GM19397 (cell line): ENCODE data around the gene REPIN1.
"Not testable (repeated sequence)": the region's sequence is repeated elsewhere in the genome, so short reads cannot be mapped to it uniquely, and the experiment has no call there.

Experiments
- ATAC-seq: cut with Tn5 transposase; IDR thresholded peaks from one replicate; pipeline ENCODE4 v1.9.1; 2021; ENCODE audit warnings: mild to moderate bottlenecking, moderate library complexity; ENCODE audit not compliant: unreplicated experiment

Gene REPIN1

GRCh38 chr7:150374472-150374871 lies 5.8 kb downstream of the REPIN1 start:
- ATAC-seq, result no peak

- no peak for ATAC-seq
Observed at GRCh38 chr7:150375662-150376521, 7.3 kb downstream of the REPIN1 start.

- ATAC-seq, result no peak
Observed at GRCh38 chr7:150376560-150376959, 7.9 kb downstream of the REPIN1 start.

DNA sequence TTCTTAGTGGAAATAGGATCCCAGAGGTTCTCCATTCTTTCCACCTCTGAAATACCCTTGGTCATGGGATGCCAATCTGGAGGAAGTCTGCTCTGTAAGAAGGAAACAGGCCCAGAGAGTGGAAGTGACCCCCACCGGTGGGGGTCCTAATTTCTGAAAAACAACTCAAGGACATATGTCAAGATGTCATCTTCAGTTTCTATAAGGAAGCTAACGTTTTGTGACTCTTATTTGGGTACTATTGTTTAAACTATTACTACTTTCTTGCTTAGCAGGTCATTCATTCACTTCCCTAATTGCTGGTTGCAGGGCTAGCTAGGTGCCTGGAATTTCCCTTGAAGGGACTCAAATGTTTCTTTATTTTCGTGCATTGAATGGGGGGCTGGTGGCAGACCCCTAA lies 8.6 kb downstream of the REPIN1 start:
- no peak for ATAC-seq

GRCh38 chr7:150377635-150378034 lies 9.0 kb downstream of the REPIN1 start:
- no peak for ATAC-seq

DNA sequence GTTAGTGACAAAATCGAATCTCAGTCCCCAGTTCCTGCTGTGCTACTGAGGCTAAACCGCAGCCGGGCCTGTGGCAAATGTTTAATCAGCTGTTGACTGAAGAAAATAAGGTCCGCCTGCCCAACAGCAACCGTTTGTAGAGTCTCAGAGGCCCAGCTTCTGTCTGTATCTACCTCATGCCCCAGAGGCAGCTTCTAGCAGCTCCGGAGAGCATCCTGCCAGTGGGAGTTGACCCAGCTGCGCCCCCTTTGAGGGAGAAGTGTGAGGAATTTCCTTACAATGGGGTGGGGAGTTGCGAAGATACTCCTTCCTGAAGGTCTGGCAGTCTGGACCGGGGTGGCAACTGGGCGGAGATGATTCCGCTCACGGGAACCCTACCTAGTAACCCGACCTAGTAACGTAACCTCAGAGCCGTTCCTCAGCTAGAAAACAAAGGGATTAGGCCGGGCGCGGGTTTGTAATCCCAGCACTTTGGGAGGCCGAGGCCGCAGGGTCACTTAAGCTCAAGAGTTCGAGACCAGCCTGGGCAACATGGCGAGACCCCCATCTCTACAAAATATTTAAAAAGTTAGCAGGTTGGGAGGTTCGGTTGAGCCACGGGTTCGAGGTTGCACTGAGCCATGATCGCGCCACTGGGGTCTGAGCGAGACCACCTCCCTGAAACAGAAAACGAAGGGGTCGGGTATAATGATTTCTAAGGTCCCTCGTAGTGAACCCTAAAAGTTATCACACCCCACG lies 9.7 kb downstream of the REPIN1 start:
- no peak for ATAC-seq

GRCh38 chr7:150378853-150379440 lies 10.3 kb downstream of the REPIN1 start, which contains the start of gene ZNF775:
Gene ZNF775 (plus strand): TSS chr7:150379330. CDS start chr7:150388471, 9,141 bp downstream.
- peak; percentile 74 for ATAC-seq

GRCh38 chr7:150379441-150380379 lies 11.1 kb downstream of the REPIN1 start:
- no peak for ATAC-seq

DNA sequence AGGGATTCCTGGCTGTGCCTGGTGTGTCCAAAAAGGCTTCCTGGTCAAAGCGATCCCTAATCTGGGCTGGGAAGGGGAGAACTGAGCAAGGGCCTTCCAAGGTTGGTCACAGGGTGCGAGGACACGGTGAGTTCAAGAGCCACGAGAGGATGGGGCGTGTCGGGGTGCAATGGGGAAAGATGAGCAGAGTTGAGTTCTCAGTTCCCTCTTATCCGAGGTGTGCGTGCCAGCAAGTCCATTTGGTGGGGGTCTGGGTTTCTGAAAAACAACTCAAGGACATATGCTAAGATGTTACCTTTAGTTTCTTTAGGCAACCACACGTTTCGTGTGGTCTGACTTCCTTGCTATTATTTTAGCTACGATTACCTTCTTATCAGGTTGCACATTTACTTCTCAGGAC lies 11.8 kb downstream of the REPIN1 start:
- ATAC-seq, result no peak

DNA sequence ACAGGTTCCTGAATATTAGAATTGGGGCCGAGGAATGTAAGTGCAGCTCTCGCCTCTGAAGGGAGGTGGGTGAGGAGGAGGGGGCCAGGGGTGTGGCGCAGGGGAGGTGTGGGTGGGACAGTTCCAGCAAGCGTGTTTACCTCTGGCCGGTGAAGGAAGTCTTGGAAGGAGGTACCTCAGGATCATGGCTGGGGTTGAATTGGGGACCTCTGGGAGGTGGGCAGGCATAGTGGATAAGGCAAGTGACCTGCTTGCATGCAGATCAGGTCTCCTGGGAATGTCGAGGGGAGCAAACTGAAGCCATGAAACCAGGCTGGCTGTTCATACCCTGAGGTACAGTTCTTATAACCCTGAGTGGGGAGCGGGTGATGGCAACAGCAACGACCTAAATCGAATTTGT lies 12.5 kb downstream of the REPIN1 start:
- ATAC-seq, result no peak

GRCh38 chr7:150381785-150382122 lies 13.1 kb downstream of the REPIN1 start:
- ATAC-seq, result no peak

DNA sequence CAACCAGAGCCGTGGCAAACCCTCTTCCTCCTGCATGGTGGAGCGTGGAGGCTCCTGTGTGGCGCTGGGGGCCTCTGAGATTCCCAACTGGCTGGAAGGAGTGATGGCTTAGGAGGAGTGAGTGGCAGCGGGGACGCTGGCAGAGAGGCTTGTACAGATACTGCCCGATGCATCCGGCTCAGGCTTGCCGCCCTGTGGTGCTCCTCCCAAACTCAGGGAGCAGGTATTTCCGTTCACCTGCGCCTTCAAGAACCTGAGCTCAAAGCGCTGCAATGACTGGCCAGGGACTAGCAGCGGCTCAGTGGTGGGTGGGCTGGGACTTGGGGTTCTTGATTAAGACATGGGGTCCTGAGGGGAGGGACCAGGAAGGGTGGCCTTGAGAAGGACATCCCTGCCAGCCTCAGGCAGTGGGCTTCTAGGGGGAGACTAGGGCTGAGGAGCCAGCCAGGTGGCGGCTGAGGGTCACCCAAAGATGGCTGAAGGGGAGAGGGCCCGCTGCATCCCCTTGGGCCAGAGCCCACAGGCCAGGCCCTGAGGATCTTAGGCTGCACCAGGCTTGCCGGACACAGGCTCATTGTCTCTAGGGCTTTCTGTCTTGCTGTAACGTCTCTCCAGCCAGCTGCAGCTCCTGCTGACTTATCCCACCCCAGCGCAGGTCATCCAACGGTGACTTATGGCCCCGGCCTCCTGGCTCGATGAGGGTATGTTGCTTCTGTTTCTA lies 13.7 kb downstream of the REPIN1 start:
- no peak for ATAC-seq

DNA sequence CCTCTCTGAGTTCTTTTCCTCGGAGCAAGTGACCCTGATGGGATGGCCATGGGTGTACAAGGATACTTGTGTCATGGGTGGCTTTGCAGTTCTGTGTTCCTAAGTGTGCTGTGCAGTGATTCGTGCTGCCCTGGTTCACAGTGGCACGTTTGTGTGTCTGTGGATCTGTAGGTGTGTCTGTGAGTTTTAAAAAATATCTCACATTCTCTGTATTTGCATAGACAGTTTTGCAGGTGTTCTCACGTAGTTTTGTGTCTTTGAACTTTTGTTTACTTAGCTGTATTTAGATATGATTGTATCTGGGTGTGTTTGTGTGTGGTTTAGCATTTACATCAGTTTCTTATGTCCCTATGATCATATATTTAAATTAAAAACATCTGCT lies 14.2 kb downstream of the REPIN1 start:
- ATAC-seq, result no peak

DNA sequence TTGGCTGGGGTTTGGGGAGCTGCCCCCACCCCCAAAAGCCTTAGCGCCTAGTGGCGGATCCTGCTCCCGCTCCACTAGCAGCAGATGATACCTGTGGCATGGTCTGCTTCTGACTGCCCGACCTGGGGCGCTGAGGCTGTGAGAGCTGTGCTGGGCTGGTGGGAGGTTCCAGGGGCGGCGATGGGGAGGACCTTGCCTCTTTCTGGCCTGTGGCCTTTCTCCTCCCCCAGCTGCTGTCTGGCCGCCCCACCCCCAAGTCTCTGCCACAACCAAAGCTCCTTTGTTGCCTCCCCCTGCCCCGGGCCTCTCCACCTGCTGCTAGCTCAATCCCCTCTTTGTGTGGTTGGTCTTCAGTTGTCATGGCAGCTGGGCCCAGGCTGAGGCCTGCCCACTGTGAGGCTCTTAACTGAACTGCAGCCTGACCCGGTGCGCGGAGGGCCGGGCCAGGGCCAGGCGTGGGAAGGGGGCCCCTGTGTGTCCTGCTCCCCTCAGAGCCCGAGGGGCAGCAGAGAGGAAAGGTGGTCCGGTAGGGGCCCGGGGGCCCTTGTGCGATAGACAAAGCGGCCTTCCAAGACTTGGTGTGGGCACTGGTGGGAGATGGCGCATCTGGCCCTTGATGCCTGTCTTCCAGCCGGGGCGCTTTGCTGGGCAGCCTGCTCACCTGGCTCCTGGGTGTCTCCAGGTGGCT lies 15.2 kb downstream of the REPIN1 start:
- no peak for ATAC-seq

DNA sequence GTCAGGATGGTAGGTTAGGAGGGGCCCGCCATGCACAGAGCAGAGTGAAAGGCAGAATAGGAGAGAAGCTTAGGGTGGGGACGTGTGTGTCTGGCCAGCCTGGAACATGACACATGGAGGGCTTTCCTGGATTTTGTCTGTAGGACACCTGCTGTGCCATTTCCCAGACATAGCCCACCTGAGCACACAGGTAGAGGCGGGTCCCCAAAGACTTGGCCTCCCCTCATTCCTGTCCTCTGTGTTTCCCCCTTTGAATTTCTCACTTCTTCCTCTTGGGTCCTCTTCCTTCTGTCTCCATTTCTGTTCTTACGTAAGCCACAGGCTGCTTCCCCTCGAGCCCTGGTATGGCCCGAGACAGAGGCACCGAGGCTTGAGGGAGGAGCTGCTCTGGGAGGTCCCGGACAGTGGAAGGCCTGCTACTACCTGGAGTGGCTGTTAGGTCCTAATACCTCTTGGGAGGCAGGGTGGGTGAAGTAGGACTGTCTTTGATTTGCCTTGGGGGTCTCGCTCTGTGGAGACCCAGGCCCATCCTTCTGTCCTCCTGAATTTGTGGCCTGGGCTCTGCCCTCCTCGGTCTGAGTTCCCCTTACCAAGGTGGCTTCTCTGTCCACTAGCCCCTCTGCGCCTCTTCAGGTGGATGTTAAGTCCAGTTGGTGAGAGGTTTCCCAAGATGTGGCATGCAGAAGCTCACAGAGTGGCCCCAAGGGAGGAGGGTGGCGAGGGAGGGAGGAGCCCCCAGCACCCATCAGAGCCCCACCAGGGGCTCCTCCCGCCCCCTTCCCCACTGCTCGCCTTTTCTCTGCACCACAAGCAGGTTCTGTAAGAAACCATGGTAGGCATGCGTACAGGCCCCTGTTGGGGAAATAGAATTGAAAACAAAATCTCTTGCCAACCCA lies 16.0 kb downstream of the REPIN1 start:
- no peak for ATAC-seq

DNA sequence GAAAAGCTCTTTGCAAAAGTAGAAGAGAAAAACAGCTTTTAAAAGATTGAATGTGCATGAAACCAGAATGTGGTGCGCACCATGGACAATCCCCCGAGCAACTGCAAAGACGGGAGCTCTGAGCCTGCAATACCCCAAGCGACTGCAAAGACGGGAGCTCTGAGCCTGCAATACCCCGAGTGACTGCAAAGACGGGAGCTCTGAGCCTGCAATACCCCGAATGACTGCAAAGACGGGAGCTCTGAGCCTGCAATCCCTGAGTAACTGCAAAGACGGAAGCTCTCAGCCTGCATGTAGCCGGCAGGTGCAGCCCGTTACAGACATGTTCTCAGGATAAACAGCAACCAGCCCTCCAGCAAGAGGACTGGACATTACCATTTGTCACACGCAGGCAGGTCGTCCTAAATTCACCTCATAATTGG lies 16.7 kb downstream of the REPIN1 start:
- no peak for ATAC-seq

DNA sequence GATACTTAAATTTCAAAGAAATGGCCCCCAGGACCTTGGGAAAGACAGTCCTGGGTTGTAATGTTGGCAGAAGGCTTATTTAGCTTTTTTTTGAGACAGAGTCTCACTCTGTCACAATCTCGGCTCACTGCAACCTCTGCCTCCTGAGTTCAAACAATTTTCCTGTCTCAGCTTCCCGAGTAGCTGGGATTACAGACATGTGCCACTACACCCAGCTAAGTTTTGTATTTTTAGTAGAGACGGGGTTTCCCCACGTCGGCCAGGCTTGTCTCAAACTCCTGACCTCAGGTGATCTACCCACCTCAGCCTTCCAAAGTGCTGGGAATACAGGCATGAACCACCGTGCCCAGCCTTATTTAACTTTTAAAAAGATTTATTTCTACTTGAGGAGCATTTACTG lies 17.3 kb downstream of the REPIN1 start:
- ATAC-seq, result not testable (repeated sequence)

GRCh38 chr7:150388306-150388705 lies 19.7 kb downstream of the REPIN1 start:
- ATAC-seq, result no peak
